ENCODE data around the gene EIF4A2.
"Not testable (repeated sequence)": the region's sequence is repeated elsewhere in the genome, so short reads cannot be mapped to it uniquely, and the experiment has no call there.

Gene EIF4A2

GRCh38 chr3:186821429-186822387 is 38.3 kb downstream of the EIF4A2 start:
- DNase-seq = no peak

GRCh38 chr3:186822388-186822759 is 39.0 kb downstream of the EIF4A2 start:
- DNase-seq = not testable (repeated sequence)

DNA sequence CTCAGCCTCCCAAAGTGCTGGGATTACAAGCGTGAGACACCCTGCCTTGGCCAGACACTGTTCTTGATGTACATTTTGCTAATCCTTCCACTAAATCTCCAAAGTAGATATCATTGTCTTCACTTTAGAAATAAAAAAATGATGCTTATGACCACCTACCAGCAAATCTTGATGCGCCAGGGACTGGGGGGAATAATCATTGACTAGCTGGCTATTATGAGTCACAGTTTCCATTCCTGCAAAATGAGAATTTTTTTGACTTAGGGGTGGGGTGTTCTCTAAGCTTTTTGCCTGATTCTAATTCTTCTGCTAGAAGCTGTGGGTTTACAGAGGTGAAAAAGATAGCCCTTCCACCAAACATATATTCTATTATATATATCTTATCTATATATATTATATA is 40.0 kb downstream of the EIF4A2 start:
- no peak for DNase-seq

DNA sequence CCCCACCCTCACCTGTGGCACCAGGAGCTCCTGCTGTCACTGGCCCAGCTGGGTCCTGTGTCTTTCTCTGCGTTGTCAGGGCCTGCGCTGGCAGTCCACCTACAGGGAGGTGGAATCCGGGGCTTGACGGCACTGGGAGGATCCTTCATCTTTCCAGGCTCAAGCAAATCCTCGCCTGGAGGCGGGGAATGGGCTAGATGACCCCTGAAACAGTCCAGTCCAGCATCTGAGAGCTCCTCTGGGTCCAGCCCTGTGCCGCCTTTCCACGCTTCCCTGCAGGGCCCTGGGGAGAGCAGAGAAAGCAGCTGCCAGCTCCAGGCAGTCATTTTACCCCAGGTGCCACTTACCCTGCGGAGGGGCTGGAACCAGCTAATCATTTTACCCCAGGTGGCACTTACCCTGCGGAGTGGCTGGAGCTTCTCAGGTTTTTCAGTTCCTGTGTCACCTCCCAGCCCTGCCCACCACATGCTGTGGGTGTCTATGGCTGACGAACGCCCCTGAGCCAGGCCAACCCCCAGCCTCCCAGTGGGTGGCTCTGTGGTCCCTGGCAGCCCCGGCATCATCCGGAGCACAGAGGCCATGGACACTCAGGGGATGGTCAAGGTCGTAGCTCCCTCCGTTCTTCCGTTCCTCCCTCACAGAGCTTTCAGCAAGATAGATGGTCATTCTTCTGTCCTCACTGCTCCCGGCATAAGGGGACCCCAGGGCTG is 41.2 kb downstream of the EIF4A2 start:
- no peak for DNase-seq

GRCh38 chr3:186825294-186825821 is 42.0 kb downstream of the EIF4A2 start:
- DNase-seq = peak; percentile 30

DNA sequence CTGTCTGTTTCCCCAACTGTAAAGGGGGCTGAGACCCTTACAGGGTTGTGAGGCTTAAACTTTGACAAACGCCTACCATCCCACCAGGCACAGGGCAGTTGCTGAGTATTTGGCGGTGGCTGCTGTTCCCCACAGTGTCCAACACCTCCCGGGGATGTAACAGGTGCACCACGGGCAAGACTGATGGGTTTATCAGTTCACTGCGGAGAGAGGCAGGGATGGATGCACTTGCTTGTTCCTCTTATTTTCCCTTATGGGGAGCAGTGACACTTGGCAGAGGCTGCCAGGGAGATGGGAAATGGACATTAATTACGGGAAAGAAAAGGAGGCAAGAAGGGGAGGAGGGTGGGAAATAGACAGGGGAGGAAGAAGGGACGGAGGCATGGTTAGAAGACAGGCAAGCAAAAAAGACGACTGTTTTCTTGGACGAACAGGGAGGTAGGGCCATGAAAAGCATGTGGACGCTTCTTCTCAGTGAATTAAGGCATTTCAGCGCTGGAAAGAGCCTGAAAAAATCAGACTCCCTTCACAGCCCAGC is 42.6 kb downstream of the EIF4A2 start:
- no peak for DNase-seq

DNA sequence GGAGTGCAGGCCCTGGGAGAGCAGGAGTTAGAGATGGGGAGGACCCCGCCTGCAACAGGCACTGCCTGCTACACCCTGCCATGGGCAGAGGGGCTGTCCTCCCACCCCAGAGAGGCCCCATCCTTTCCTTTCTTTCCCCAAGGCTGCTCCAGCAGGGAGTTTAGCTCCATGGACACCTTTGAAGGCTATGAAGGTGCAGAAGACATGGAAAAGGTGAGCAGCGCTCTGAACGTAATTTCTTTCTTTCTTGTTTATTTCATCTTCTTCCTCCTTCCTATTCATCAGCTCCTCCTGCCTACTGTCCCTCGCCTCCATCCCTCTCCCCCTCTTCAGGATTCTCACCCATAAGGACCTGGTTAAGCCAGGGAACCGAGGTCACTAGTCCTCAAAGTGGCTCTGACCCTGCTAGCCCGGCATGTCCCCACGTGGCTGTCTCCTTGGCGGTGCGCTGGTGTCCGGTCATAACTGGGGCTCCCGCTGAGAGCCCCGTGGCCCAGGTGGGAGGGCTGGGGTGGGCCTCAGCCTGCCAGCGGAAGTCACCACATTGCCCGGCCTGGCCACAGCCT is 43.1 kb downstream of the EIF4A2 start:
- no peak for DNase-seq

DNA sequence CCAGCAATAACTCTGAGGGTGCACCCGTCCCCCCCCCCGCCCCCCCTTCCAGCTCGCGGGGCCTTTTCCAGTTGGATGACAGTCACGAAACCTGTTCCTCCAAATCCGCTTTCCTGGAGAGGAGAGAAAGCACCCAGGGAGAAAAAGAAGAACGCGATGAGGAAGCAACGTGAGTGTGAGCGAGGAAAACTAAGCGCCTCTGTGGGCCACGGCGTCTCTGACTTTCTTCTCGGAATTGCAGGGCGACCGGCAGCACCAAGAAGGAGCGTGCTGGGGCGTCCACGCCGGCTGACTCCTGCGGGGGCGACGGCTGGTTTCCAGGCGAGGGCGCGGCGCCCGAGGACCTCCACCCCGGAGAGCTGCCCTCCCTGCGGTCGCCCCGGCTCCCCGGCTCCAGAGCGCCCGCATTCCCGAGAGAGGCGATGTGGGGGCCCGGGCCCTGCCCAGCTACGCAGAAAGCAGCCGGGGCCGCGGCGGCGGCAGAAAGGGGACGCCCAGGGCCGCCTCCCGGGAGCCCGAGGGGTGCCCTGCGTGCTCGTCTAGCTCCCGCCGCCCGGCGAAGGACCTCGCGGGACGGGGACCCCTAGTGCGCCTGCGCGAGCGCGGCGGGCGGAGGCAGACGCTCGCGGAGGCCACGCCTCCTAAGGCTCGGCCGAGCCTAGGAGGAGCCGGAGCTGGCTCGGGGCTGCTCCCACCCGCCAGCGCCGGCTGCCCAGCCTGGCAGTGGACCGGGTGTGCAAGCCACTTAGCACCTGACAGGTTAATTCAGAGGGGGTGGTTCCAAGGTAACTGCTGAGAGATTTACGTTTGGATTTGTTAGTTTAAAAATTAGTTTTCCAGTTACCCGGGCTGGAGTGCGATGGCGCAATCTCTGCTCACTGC is 43.8 kb downstream of the EIF4A2 start:
- DNase-seq = peak; percentile 74

DNA sequence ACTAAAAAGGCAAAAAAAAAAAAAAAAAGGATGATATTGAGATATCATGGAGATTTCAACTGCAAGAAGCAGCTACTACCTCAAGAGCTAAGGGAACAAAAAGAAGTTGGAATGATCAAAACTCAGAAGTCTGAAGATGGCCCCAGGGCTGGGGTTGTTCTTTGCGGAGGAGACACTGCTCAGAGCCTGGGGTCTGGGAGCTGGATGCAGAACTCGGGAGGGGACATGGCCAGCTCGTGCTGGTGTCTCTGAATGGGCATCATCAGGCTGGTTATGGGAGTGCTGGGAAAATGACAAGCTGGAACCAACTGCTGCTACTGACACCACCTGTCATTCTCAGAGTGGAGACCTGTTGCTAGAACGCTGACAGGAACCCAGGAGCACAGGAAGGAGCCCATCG is 45.0 kb downstream of the EIF4A2 start:
- no peak for DNase-seq

DNA sequence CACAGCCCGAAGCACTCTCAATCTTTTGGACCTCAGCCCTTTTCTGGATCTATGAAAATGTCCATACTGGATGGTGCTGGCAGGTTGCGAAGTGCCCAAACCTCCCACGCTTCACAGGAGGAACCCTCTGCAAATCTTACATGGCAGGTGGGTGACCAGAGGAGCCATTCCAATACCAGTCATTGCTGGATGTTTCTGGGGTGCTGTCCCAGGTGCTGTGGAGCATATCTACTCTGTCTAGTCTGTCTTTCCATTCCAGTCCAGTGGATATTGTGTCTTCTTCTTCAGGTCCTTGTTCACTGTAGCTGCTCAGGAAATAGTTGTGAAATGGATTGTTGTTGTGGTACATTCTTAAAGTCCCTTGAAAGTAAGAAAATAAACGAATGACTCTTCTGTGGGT is 48.4 kb downstream of the EIF4A2 start:
- no peak for DNase-seq

DNA sequence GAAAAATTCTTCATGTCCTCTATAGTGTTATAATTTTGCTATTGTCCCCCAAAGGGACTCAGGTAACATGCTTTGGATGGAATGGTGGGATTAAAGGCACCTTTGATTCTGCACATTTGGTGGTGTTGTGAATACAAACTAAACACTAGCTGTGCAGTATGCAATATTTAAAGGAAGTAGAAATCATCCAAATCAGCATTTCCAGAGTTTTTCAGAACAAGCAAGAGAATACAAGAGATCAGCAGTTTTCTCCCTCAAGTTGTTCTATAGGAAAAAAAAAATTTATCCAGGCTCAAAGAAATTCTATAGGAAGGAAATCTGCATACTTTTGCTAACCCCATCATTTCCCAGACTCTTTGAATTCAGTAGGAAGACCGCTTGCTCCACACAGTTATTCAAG is 48.9 kb downstream of the EIF4A2 start:
- no peak for DNase-seq

All from stimulated activated naive CD4-positive, alpha-beta T cell treated with Interleukin-2 at 50 U/mL for 16 hours (primary cell).